Lower lobe of right lung (tissue), 2 donors: ENCODE measurements around the gene TNFRSF4. TPM values are rescaled to one million over a fixed set of nuclear protein-coding genes. Genes with fewer than 3 reads are reported as not detected.

Experiments
- ATAC-seq, 2 donors: fragments of 200-7000 bp; cut with Tn5 transposase; one replicate each; pipeline ENCODE4 v1.9.1; 2020 to 2022; ENCODE audit warnings: mild to moderate bottlenecking in 2 of 2, moderate library complexity in 2 of 2
- DNase-seq: peaks from one replicate; pipeline ENCODE4 v3.0.0-alpha.2; 2020
- H3K27ac ChIP-seq: fragments of 200-600 bp; one replicate; pipeline ENCODE4 v1.8.0; 2022
- H3K27me3 ChIP-seq: fragments of 200-600 bp; one replicate; pipeline ENCODE4 v1.8.0; 2022; ENCODE audit warnings: low read depth
- H3K36me3 ChIP-seq: fragments of 200-600 bp; one replicate; pipeline ENCODE4 v1.8.0; 2022; ENCODE audit warnings: mild to moderate bottlenecking
- H3K4me1 ChIP-seq: fragments of 200-600 bp; one replicate; pipeline ENCODE4 v1.8.0; 2022
- H3K4me3 ChIP-seq: fragments of 200-600 bp; one replicate; pipeline ENCODE4 v1.8.0; 2022; ENCODE audit warnings: mild to moderate bottlenecking
- H3K9me3 ChIP-seq: fragments of 200-600 bp; one replicate; pipeline ENCODE4 v1.8.0; 2022
- CTCF ChIP-seq: fragments of 200-600 bp; IDR thresholded peaks from one replicate; pipeline ENCODE4 v1.8.0; 2022; ENCODE audit warnings: antibody characterized with exemption, mild to moderate bottlenecking
- intact Hi-C: fragments of 100-400 bp; cut with DNase I; formaldehyde crosslinking; loops from one replicate; pipeline ENCODE4 v1.11.0; 2022
- total RNA-seq: library from RNA; stranded (reverse); fragmentation: NEBNext Ultra II Directional; extraction: Animal tissue kit (Norgen Biotek cat#: 25700); gene quantifications from one replicate; pipeline ENCODE4 v1.2.1, GENCODE V29; 2021
- donor health status: DM: no; HTN: yes; CAD: no; lungs with severe emphysema.

TNFRSF4 gene
- total RNA-seq, 1 donor from 2014 or later = 3.0 TPM

- no peak for TF ChIP-seq CTCF
- Histone ChIP-seq H3K27me3 (no peaks in the 10 kb centered on the region), H3K27ac (no peak overlapping the region), H3K9me3 (no peaks in the 10 kb centered on the region), H3K4me3 (no peak overlapping the region), H3K4me1 (peaks cover 16% of the 10 kb centered on the region), H3K36me3 (peaks cover 85% of the 10 kb centered on the region)
- DNase-seq (no peak), ATAC-seq (no peak)
- intact Hi-C loops = no loop called here
These were observed 45.6 kb upstream of the TNFRSF4 start for GRCh38 chr1:1259540-1259939.

GRCh38 chr1:1259119-1259488 is 45.2 kb upstream of the TNFRSF4 start:
- no peak for DNase-seq
- no peaks in the 10 kb centered on the region for H3K9me3 ChIP-seq
- peaks cover 16% of the 10 kb centered on the region for H3K4me1 ChIP-seq
- no peaks in the 10 kb centered on the region for H3K27me3 ChIP-seq
- ATAC-seq = no peak
- intact Hi-C loops = no loop called here
- peaks cover 85% of the 10 kb centered on the region for H3K36me3 ChIP-seq
- H3K4me3 ChIP-seq = no peak overlapping the region
- no peak overlapping the region for H3K27ac ChIP-seq
- no peak for TF ChIP-seq CTCF

GRCh38 chr1:1256956-1257871 is 43.3 kb upstream of the TNFRSF4 start:
- intact Hi-C loops = no loop called here
- Histone ChIP-seq H3K4me1 (peaks cover 16% of the 10 kb centered on the region), H3K27ac (no peak overlapping the region), H3K4me3 (no peak overlapping the region), H3K9me3 (no peaks in the 10 kb centered on the region), H3K36me3 (peaks cover 83% of the 10 kb centered on the region), H3K27me3 (no peaks in the 10 kb centered on the region)
- no peak for DNase-seq
- TF ChIP-seq CTCF = no peak
- ATAC-seq = no peak

GRCh38 chr1:1255611-1256010 is 41.7 kb upstream of the TNFRSF4 start:
- no peak for DNase-seq
- Histone ChIP-seq H3K9me3 (no peaks in the 10 kb centered on the region), H3K4me3 (no peak overlapping the region), H3K36me3 (peaks cover 67% of the 10 kb centered on the region), H3K27ac (no peak overlapping the region), H3K4me1 (peaks cover 5% of the 10 kb centered on the region), H3K27me3 (no peaks in the 10 kb centered on the region)
- ATAC-seq = no peak
- TF ChIP-seq CTCF = no peak
- intact Hi-C loops = no loop called here

GRCh38 chr1:1255078-1255477 is 41.1 kb upstream of the TNFRSF4 start:
- intact Hi-C loops = no loop called here
- peaks cover 62% of the 10 kb centered on the region for H3K36me3 ChIP-seq
- H3K4me3 ChIP-seq = no peak overlapping the region
- H3K4me1 ChIP-seq = no peaks in the 10 kb centered on the region
- no peaks in the 10 kb centered on the region for H3K9me3 ChIP-seq
- no peak for TF ChIP-seq CTCF
- H3K27ac ChIP-seq = no peak overlapping the region
- ATAC-seq (no peak), DNase-seq (no peak)
- no peaks in the 10 kb centered on the region for H3K27me3 ChIP-seq
